Measurements from ENCODE around the gene BIN1. TPM values are rescaled to one million over a fixed set of nuclear protein-coding genes. Genes with fewer than 3 reads are reported as not detected.
A peak's percentile ranks its signal among the peaks of the same experiment; 100 is the strongest.

BIN1 gene
- total RNA-seq, 1 experiment from 2014 or later = 42.5 TPM

GRCh38 chr2:127067620-127068350, 39.2 kb downstream of the BIN1 start (continued):
- TF ChIP-seq NFATC4 (CRISPR knock-in tag; IDR thresholded peaks at IDR 0.05) (no peak), IRF2 (CRISPR knock-in tag; IDR thresholded peaks at IDR 0.05; ENCODE audit: borderline replicate concordance, low read depth) (no peak), MAX (CRISPR knock-in tag; IDR thresholded peaks at IDR 0.05) (peak; percentile 98), ZNF138 (CRISPR knock-in tag; conservative IDR thresholded peaks at IDR 0.05) (no peak), ZNF671 (CRISPR knock-in tag; IDR thresholded peaks at IDR 0.05) (no peak), ZBTB21 (CRISPR knock-in tag; IDR thresholded peaks at IDR 0.05; ENCODE audit: borderline replicate concordance) (no peak), ATF6 (CRISPR knock-in tag; IDR thresholded peaks at IDR 0.05) (no peak), JAZF1 (CRISPR knock-in tag; IDR thresholded peaks at IDR 0.05) (no peak), ZBTB43 (CRISPR knock-in tag; IDR thresholded peaks at IDR 0.05) (no peak), NR3C1 (CRISPR knock-in tag; conservative IDR thresholded peaks at IDR 0.05; ENCODE audit: low read depth) (no peak), HMGXB4 (CRISPR knock-in tag; IDR thresholded peaks at IDR 0.05) (no peak), KAT7 (CRISPR knock-in tag; IDR thresholded peaks at IDR 0.05; ENCODE audit: borderline replicate concordance) (no peak), RORB (CRISPR knock-in tag; IDR thresholded peaks at IDR 0.05) (no peak), TP53 (CRISPR knock-in tag; IDR thresholded peaks at IDR 0.05) (no peak), GABPB1 (CRISPR knock-in tag; IDR thresholded peaks at IDR 0.05) (no peak), FOXP1 (CRISPR knock-in tag; IDR thresholded peaks at IDR 0.05; ENCODE audit: borderline replicate concordance) (no peak), TEAD4 (CRISPR knock-in tag; IDR thresholded peaks at IDR 0.05) (no peak), AR (CRISPR knock-in tag; IDR thresholded peaks at IDR 0.05) (no peak), ATF1 (CRISPR knock-in tag; IDR thresholded peaks at IDR 0.05) (no peak), ZNF121 (CRISPR knock-in tag; IDR thresholded peaks at IDR 0.05) (0 out of 2 replicates have a peak, but pooled peaks have one; percentile 3), PRRX2 (CRISPR knock-in tag; IDR thresholded peaks at IDR 0.05) (no peak)
- TF ChIP-seq, protein P1, sequence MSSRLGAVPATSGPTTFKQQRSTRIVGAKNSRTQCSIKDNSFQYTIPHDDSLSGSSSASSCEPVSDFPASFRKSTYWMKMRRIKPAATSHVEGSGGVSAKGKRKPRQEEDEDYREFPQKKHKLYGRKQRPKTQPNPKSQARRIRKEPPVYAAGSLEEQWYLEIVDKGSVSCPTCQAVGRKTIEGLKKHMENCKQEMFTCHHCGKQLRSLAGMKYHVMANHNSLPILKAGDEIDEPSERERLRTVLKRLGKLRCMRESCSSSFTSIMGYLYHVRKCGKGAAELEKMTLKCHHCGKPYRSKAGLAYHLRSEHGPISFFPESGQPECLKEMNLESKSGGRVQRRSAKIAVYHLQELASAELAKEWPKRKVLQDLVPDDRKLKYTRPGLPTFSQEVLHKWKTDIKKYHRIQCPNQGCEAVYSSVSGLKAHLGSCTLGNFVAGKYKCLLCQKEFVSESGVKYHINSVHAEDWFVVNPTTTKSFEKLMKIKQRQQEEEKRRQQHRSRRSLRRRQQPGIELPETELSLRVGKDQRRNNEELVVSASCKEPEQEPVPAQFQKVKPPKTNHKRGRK (CRISPR knock-in tag; IDR thresholded peaks at IDR 0.05; ENCODE audit: borderline replicate concordance) = no peak
- TF ChIP-seq, protein P2, sequence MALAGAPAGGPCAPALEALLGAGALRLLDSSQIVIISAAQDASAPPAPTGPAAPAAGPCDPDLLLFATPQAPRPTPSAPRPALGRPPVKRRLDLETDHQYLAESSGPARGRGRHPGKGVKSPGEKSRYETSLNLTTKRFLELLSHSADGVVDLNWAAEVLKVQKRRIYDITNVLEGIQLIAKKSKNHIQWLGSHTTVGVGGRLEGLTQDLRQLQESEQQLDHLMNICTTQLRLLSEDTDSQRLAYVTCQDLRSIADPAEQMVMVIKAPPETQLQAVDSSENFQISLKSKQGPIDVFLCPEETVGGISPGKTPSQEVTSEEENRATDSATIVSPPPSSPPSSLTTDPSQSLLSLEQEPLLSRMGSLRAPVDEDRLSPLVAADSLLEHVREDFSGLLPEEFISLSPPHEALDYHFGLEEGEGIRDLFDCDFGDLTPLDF (CRISPR knock-in tag; IDR thresholded peaks at IDR 0.05) = 0 out of 2 replicates have a peak, but pooled peaks have one; percentile 49
- TF ChIP-seq, protein P3, sequence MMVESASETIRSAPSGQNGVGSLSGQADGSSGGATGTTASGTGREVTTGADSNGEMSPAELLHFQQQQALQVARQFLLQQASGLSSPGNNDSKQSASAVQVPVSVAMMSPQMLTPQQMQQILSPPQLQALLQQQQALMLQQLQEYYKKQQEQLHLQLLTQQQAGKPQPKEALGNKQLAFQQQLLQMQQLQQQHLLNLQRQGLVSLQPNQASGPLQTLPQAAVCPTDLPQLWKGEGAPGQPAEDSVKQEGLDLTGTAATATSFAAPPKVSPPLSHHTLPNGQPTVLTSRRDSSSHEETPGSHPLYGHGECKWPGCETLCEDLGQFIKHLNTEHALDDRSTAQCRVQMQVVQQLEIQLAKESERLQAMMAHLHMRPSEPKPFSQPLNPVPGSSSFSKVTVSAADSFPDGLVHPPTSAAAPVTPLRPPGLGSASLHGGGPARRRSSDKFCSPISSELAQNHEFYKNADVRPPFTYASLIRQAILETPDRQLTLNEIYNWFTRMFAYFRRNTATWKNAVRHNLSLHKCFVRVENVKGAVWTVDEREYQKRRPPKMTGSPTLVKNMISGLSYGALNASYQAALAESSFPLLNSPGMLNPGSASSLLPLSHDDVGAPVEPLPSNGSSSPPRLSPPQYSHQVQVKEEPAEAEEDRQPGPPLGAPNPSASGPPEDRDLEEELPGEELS (CRISPR knock-in tag; IDR thresholded peaks at IDR 0.05) = peak; percentile 55; the same call in 1 of the 2 replicates
- TF ChIP-seq, protein P4, sequence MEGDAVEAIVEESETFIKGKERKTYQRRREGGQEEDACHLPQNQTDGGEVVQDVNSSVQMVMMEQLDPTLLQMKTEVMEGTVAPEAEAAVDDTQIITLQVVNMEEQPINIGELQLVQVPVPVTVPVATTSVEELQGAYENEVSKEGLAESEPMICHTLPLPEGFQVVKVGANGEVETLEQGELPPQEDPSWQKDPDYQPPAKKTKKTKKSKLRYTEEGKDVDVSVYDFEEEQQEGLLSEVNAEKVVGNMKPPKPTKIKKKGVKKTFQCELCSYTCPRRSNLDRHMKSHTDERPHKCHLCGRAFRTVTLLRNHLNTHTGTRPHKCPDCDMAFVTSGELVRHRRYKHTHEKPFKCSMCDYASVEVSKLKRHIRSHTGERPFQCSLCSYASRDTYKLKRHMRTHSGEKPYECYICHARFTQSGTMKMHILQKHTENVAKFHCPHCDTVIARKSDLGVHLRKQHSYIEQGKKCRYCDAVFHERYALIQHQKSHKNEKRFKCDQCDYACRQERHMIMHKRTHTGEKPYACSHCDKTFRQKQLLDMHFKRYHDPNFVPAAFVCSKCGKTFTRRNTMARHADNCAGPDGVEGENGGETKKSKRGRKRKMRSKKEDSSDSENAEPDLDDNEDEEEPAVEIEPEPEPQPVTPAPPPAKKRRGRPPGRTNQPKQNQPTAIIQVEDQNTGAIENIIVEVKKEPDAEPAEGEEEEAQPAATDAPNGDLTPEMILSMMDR (IDR thresholded peaks at IDR 0.05) = peak; percentile 75
